ENCODE results near the gene ZC2HC1B.
A peak's percentile ranks its signal among the peaks of the same experiment; 100 is the strongest.
"Not testable (repeated sequence)": the region's sequence is repeated elsewhere in the genome, so short reads cannot be mapped to it uniquely, and the experiment has no call there.

Gene ZC2HC1B

DNA sequence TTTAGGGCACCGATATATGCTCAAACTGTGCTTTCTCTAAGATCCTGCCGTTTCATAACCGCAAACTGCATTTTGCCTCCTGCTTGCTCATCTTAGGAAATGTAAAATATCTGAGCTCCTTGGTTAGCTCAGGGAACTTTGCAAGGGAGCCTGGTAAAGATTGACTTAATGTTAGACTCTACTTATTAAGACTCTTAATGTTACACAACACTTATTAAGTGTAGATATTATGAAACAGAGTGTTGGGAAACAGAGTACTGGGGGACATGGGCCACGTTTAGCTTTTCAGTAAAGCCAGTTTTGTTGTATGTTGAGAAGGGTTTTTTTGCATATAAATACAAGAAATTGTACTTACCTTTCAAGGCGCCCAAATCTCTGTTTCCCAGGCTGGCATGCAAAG is 19.2 kb upstream of the ZC2HC1B start:
- TF ChIP-seq GABPA (IDR thresholded peaks at IDR 0.05; ENCODE audit: low read depth), result no peak
- TF ChIP-seq SPI1 (IDR thresholded peaks at IDR 0.05; ENCODE audit: borderline replicate concordance, low read depth), result no peak
- TF ChIP-seq, protein P1, sequence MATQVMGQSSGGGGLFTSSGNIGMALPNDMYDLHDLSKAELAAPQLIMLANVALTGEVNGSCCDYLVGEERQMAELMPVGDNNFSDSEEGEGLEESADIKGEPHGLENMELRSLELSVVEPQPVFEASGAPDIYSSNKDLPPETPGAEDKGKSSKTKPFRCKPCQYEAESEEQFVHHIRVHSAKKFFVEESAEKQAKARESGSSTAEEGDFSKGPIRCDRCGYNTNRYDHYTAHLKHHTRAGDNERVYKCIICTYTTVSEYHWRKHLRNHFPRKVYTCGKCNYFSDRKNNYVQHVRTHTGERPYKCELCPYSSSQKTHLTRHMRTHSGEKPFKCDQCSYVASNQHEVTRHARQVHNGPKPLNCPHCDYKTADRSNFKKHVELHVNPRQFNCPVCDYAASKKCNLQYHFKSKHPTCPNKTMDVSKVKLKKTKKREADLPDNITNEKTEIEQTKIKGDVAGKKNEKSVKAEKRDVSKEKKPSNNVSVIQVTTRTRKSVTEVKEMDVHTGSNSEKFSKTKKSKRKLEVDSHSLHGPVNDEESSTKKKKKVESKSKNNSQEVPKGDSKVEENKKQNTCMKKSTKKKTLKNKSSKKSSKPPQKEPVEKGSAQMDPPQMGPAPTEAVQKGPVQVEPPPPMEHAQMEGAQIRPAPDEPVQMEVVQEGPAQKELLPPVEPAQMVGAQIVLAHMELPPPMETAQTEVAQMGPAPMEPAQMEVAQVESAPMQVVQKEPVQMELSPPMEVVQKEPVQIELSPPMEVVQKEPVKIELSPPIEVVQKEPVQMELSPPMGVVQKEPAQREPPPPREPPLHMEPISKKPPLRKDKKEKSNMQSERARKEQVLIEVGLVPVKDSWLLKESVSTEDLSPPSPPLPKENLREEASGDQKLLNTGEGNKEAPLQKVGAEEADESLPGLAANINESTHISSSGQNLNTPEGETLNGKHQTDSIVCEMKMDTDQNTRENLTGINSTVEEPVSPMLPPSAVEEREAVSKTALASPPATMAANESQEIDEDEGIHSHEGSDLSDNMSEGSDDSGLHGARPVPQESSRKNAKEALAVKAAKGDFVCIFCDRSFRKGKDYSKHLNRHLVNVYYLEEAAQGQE (IDR thresholded peaks at IDR 0.05; ENCODE audit: insufficient replicate concordance, low read depth), result no peak
- no peak for TF ChIP-seq CTCF (IDR thresholded peaks at IDR 0.05; ENCODE audit: insufficient read depth, low read length)
- no peak for TF ChIP-seq POLR2AphosphoS5 (IDR thresholded peaks at IDR 0.05; ENCODE audit: low read depth)
- Histone ChIP-seq H3K27ac (replicated peaks) (peak overlapping the region; percentile 96), H3K4me3 (replicated peaks; ENCODE audit: insufficient read depth, low read length) (peak overlapping the region; percentile 84), H3K27me3 (ENCODE audit: insufficient read depth, poor library complexity, severe bottlenecking) (no peaks in the 10 kb centered on the region)
- DNase-seq (ENCODE audit: low read depth in 1 of 2, low spot score in 1 of 2), result peak; percentile 21 to 69

GRCh38 chr6:143851706-143852105 is 12.6 kb upstream of the ZC2HC1B start:
- H3K27me3 ChIP-seq (ENCODE audit: insufficient read depth, poor library complexity, severe bottlenecking); DNase-seq (ENCODE audit: low read depth in 1 of 2, low spot score in 1 of 2); H3K4me3 ChIP-seq (replicated peaks; ENCODE audit: insufficient read depth, low read length); H3K27ac ChIP-seq (replicated peaks): not testable (repeated sequence)

GRCh38 chr6:143855057-143855456 is 9.2 kb upstream of the ZC2HC1B start:
- not testable (repeated sequence) for DNase-seq (ENCODE audit: low read depth in 1 of 2, low spot score in 1 of 2); H3K27me3 ChIP-seq (ENCODE audit: insufficient read depth, poor library complexity, severe bottlenecking); H3K4me3 ChIP-seq (replicated peaks; ENCODE audit: insufficient read depth, low read length); H3K27ac ChIP-seq (replicated peaks)

- DNase-seq (ENCODE audit: low read depth in 1 of 2, low spot score in 1 of 2); H3K27ac ChIP-seq (replicated peaks); H3K27me3 ChIP-seq (ENCODE audit: insufficient read depth, poor library complexity, severe bottlenecking); H3K4me3 ChIP-seq (replicated peaks; ENCODE audit: insufficient read depth, low read length): not testable (repeated sequence)
Measured at GRCh38 chr6:143856762-143857161, 7.5 kb upstream of the ZC2HC1B start.

GRCh38 chr6:143857651-143858050 is 6.6 kb upstream of the ZC2HC1B start:
- TF ChIP-seq SPI1 (IDR thresholded peaks at IDR 0.05; ENCODE audit: borderline replicate concordance, low read depth) (no peak), CTCF (IDR thresholded peaks at IDR 0.05; ENCODE audit: insufficient read depth, low read length) (no peak), GABPA (IDR thresholded peaks at IDR 0.05; ENCODE audit: low read depth) (no peak), POLR2AphosphoS5 (IDR thresholded peaks at IDR 0.05; ENCODE audit: low read depth) (no peak)
- TF ChIP-seq, protein P1 (IDR thresholded peaks at IDR 0.05; ENCODE audit: insufficient replicate concordance, low read depth), result no peak
- Histone ChIP-seq H3K4me3 (replicated peaks; ENCODE audit: insufficient read depth, low read length) (no peak overlapping the region), H3K27ac (replicated peaks) (no peak overlapping the region), H3K27me3 (ENCODE audit: insufficient read depth, poor library complexity, severe bottlenecking) (no peaks in the 10 kb centered on the region)
- DNase-seq (ENCODE audit: low read depth in 1 of 2, low spot score in 1 of 2), result no peak
